GM18511 (cell line): Measurements from ENCODE around the gene ZBTB7C.

ENCODE experiments used
- ATAC-seq: cut with Tn5 transposase; IDR thresholded peaks from one replicate; pipeline ENCODE4 v1.9.1; 2021; ENCODE audit warnings: mild to moderate bottlenecking, moderate library complexity; ENCODE audit not compliant: unreplicated experiment

Gene ZBTB7C

GRCh38 chr18:48029296-48029986 lies 379.7 kb downstream of the ZBTB7C start:
- no peak for ATAC-seq

GRCh38 chr18:48028696-48029095 lies 380.5 kb downstream of the ZBTB7C start:
- ATAC-seq: no peak

DNA sequence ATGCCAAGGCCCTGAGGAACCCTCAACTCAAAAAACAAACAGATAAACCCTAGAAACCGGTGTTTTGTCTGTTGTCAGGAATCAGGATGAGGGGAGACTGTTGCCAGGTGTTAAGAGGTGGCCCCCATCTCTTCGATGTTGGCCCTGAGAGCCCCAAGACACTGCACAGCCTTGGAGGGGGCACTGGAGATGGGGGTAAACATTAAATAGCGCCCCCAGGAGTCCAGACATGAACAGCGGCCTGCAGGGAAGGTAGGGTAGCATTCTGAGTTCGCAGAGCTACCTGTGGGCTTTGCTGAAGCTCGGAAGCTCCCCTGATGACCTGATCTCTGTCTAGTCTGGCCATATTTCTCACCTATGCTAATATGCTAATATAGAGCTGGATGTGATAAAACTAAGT lies 381.1 kb downstream of the ZBTB7C start:
- no peak for ATAC-seq

GRCh38 chr18:48027401-48027963 lies 381.7 kb downstream of the ZBTB7C start:
- ATAC-seq: no peak

DNA sequence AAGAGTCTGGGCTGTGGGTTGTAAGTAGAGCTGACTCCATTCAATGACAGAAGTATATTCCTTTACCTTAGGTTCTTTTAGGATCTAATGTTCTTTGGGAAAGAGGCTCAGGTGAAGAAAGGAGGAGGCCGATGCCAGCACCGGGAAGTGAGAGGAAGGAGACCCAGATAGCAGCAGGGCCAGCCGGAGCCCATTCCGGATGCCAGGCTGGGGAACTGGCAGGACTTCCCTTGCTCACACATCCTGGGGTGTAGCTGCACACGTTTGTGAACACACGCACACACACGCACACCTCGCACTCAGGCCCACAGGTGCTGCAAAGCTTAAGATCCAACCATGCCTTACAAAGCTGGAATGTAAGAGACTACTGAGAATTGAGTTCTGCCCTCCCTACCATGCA lies 383.0 kb downstream of the ZBTB7C start:
- ATAC-seq: no peak

DNA sequence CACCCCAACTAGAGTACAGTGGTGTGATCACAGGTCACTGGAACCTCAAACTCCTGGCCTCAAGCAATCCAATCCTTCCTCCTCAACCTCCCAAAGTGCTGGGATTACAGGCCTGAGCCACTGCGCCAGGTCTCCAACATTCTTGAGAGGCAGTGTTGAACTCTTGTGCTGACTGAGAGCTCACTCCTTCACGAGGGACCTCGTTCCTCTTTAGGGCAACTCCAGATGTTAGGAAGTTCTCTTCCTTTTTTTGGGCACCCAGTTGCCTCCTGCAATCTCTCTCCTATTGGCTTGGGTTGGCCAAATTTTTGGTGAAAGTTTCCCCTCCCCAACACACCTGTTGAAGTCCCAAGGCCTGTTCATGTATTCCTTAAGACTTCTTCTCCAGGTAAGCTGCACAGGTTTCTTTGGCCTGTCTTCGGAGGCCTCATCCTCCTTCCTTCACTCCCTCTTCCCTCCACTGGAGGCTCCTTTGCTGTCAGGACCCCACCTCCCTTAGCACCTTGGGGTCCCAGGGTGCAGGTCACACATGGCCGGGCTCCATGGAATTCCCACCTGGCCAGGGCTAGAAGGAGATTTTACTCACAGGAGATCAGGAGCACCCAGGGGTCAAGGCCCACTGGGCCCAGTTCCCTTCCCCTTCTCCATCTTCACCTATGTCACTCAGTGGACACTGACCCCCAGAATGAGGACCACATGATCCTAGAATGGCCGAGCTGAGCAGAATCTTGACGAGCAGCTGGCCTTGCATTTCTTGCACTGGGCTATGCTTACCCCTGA lies 384.1 kb downstream of the ZBTB7C start:
- no peak for ATAC-seq

- ATAC-seq: no peak
Measured at GRCh38 chr18:48024009-48024512, 385.1 kb downstream of the ZBTB7C start.

GRCh38 chr18:48023334-48024008 lies 385.7 kb downstream of the ZBTB7C start:
- ATAC-seq: no peak

- ATAC-seq: no peak
Measured at GRCh38 chr18:48022531-48023329, 386.5 kb downstream of the ZBTB7C start.

DNA sequence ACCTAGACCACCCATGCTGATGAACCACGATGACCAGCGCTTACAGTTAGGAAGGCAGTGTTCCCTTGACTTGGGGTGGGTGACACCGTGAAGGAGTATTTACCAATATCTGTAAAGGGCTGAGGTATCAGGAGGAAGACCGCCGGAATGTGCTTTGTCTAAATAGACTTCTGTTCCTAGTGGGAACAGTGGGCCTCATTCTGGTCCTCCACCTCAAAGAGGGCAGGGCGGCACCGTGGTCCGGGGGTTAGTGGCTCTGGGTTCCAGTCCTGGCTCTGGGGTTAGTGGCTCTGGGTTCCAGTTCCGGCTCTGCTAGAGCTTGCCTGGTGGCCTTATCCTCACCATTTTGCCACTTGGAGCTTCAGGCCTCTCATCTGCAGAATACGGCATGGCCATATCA lies 387.2 kb downstream of the ZBTB7C start:
- ATAC-seq: no peak

DNA sequence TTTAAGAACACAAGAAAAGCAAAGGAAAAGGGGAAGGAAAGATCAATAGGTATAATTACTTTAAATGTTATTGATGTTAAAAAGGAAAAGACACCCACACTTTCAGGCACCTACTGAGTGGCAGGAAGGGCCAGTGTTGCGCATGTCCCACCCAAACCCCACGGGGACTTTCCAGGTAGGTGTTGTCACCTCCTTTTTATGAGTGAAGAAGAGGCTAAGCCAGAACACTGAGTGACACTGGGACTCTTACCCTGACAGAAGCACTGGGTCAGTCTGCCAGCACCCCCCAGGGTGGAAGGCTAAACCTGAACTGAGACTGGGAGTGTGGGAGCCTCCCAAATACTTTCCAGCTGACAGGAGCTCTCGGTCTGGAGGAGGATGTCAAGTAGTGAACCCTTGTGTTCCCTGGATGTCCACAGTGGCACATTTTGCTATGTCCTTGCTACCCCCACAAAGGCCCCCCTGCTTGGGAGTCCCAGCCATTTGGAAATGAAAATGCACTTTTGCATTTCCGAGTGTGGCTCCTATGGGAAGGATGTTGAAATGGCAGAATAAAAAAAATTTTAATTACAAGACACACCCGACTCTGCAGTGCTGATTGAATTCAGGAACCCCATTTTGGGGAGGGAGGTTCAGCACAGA lies 387.8 kb downstream of the ZBTB7C start:
- no peak for ATAC-seq

DNA sequence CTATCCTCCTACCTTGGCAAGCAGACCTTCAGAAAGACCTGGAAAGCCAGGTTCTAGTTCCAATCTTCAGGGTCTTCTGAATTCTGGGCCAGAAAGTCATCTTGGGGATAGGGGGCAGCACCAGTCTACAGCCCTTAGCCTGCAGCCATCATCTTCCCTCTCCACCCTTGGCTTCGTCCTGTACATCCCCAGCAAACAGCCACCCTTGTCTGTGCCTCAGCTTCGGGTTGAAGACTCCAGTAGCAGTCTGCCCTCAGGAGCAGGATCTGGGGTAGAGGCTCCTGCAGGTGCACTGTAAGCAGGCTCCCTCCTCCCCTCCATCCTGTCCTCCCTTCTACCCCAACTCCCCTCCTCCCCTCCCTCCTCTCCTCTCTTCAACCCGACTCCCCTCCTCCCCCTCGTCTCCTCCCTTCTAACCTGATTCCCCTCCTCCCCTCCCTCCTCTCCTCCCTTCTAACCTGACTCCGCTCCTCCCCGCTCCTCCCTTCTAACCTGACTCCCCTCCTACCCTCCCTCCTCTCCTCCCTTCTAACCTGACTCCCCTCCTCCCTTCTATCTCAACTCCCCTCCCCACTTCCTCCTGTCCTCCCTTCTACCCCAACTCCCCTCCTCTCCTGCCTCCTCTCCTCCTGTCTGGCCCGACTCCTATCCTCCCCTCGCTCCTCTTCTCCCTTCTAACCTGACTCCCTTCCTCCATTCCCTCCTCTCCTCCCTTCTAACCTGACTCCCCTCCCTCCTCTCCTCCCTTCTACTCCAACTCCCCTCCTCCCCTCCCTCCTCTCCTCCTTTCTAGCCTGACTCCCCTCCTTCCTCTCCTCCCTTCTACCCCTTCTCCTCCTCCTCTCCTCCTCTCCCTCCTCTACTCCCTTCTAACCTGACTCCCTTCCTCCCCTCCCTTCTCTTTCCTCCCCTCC lies 388.6 kb downstream of the ZBTB7C start:
- ATAC-seq: no peak

GRCh38 chr18:48019557-48020325 lies 389.4 kb downstream of the ZBTB7C start:
- ATAC-seq: no peak

DNA sequence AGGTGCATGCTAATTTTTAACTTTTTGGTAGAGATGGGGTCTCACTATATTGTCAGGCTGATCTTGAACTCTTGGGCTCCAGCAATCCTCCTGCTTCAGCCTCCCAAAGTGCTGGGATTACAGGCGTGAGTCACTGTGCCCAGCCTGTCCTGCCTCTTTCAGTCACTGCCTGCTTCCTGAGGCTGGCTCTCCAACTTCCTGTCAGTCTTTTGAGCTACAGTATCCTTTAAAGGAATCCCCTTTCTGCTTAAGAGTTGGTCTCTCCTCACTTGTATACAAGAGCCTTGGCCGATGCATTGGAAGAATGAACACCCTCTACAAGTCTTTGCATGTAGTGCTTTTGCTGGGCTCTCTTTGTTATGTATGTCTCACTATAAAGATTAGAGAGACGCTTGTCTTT lies 390.3 kb downstream of the ZBTB7C start:
- ATAC-seq: no peak

- ATAC-seq: no peak
Measured at GRCh38 chr18:48017635-48018034, 391.5 kb downstream of the ZBTB7C start.

DNA sequence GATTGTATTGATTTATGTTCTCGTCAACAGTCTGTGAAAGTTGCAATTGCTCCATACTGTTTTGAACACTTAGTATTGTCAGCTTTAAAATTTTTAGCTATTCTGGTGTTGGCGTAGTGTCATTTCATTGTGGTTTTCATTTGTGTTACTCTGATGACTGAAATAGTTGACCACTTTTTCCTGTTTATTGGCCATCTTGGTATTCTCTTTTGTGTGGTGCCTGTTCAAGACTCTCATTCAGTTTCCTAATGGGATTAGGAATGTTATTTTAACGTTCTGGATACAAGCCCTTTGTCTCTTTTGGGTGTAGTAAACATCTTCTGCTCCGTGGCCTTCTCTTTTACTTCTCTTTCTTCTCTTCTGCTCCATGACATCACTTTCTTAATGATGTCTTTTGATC lies 396.0 kb downstream of the ZBTB7C start:
- ATAC-seq: no peak

DNA sequence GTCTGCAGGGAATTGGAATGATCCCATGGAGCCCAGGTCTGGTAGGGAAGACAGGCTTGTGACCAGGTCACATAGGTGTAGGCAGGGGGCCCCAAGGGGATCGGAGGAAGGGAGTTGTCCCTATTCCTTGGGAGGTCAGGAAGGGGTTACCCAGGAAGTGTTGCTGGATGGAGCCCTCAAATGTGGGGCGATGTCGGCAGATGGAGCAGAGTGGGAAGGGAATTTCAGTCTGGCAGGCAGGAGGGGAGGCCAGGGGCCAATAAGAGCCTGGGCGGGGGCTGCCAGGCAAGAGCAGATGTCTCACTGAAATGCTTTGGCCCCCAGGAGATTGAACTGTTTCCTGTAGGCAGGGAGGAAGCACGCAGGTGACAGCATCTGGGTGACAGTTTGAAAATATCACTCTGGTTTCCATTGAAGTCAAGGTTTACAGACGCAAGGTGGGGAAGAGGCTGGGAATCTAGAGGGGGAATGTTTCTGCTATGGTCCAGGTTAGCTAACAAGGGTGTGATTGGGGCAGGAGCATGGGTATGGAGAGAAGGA lies 397.2 kb downstream of the ZBTB7C start:
- ATAC-seq: no peak

GRCh38 chr18:48010264-48010663 lies 398.9 kb downstream of the ZBTB7C start:
- ATAC-seq: no peak
